DOHH2 (cell line): Measurements from ENCODE around the gene SUMO1.

ENCODE experiments used
- H3F3A ChIP-seq: fragments of 200-600 bp; sonication (generic), shearing (Covaris generic); 2 replicates; pipeline ENCODE4 v1.6.0; 2016; ENCODE audit warnings: antibody characterized with exemption, mild to moderate bottlenecking; ENCODE audit not compliant: control insufficient read depth, insufficient read depth
- H3K27ac ChIP-seq: fragments of 200-600 bp; sonication (generic); 2 replicates; pipeline ENCODE4 v1.5.1; 2014; ENCODE audit warnings: low read depth, mild to moderate bottlenecking, low read length, moderate library complexity
- H3K27me3 ChIP-seq: fragments of 200-600 bp; sonication (generic); 2 replicates; pipeline ENCODE4 v1.6.1; 2014; ENCODE audit warnings: mild to moderate bottlenecking, low read length, mixed read lengths; ENCODE audit not compliant: control insufficient read depth
- H3K36me3 ChIP-seq: fragments of 200-600 bp; sonication (generic); 2 replicates; pipeline ENCODE4 v1.6.1; 2014; ENCODE audit warnings: mild to moderate bottlenecking, low read length, moderate library complexity, mixed read lengths; ENCODE audit not compliant: control insufficient read depth
- H3K4me1 ChIP-seq: fragments of 200-600 bp; sonication (generic); 2 replicates; pipeline ENCODE4 v1.6.1; 2014; ENCODE audit warnings: mild to moderate bottlenecking, low read length, mixed read lengths; ENCODE audit not compliant: control insufficient read depth
- H3K4me2 ChIP-seq: fragments of 200-600 bp; sonication (generic); 2 replicates; pipeline ENCODE4 v1.6.0; 2014; ENCODE audit warnings: mild to moderate bottlenecking, low read length, moderate library complexity
- H3K4me3 ChIP-seq: fragments of 200-600 bp; sonication (generic); 2 replicates; pipeline ENCODE4 v1.5.1; 2014; ENCODE audit warnings: mild to moderate bottlenecking, low read length, mixed read lengths
- H3K79me2 ChIP-seq: fragments of 200-600 bp; sonication (generic); 2 replicates; pipeline ENCODE4 v1.6.1; 2014; ENCODE audit warnings: mild to moderate bottlenecking, low read length, mixed read lengths; ENCODE audit not compliant: control insufficient read depth
- H3K9me2 ChIP-seq: fragments of 200-600 bp; sonication (generic); replicated peaks from 2 replicates; pipeline ENCODE4 v1.6.1; 2014; ENCODE audit warnings: mild to moderate bottlenecking, low read length, mixed read lengths; ENCODE audit not compliant: control insufficient read depth
- H3K9me3 ChIP-seq: fragments of 200-600 bp; sonication (generic); 2 replicates; pipeline ENCODE4 v1.6.1; 2014; ENCODE audit warnings: antibody characterized with exemption, low read length, mixed read lengths; ENCODE audit not compliant: control insufficient read depth, insufficient read depth
- H4K20me1 ChIP-seq: fragments of 200-600 bp; sonication (generic); 2 replicates; pipeline ENCODE4 v1.6.0; 2014; ENCODE audit warnings: low read depth, mild to moderate bottlenecking, antibody characterized with exemption, low read length, moderate library complexity; ENCODE audit not compliant: control insufficient read depth, insufficient read depth
- CTCF ChIP-seq: fragments of 200-600 bp; sonication (generic); IDR thresholded peaks from one replicate; pipeline ENCODE4 v1.5.1; 2014; ENCODE audit warnings: antibody characterized with exemption, mild to moderate bottlenecking, low read depth, low read length; ENCODE audit not compliant: poor library complexity, severe bottlenecking
- EZH2phosphoT487 ChIP-seq: fragments of 200-600 bp; sonication (generic); IDR thresholded peaks from 2 replicates; pipeline ENCODE4 v1.6.1; 2017; ENCODE audit warnings: borderline replicate concordance, mild to moderate bottlenecking, antibody characterized with exemption, low read length, moderate library complexity, mixed read lengths

Gene SUMO1

GRCh38 chr2:202238234-202239197, at the start of gene SUMO1:
TSS of gene SUMO1 (minus strand) at chr2:202238597. CDS start at chr2:202238451, 146 bp downstream.
- Histone ChIP-seq H3K4me2 (peak within 1 kb of the TSS; percentile 99), H3K79me2 (peaks cover 53% of the 10 kb centered on the region), H3K9me2 (no peaks in the 10 kb centered on the region), H3K36me3 (peaks cover 16% of the 10 kb centered on the region), H3K4me3 (peak within 1 kb of the TSS; percentile 93), H3F3A (no peaks in the 10 kb centered on the region), H3K9me3 (no peaks in the 10 kb centered on the region), H3K27me3 (no peaks in the 10 kb centered on the region), H3K4me1 (peaks cover 21% of the 10 kb centered on the region), H3K27ac (peak within 1 kb of the TSS; percentile 54), H4K20me1 (peaks cover 17% of the 10 kb centered on the region)
- TF ChIP-seq CTCF, result no peak
- TF ChIP-seq EZH2phosphoT487, result no peak

GRCh38 chr2:202286595-202286994, 48.2 kb upstream of the SUMO1 start:
- no peak overlapping the region for H3K4me2 ChIP-seq
- no peaks in the 10 kb centered on the region for H3K4me1 ChIP-seq
- peaks cover 19% of the 10 kb centered on the region for H3F3A ChIP-seq
- H3K9me2 ChIP-seq, result no peaks in the 10 kb centered on the region
- H4K20me1 ChIP-seq, result peaks cover 14% of the 10 kb centered on the region
- no peaks in the 10 kb centered on the region for H3K9me3 ChIP-seq
- peaks cover 66% of the 10 kb centered on the region for H3K79me2 ChIP-seq
- H3K36me3 ChIP-seq, result peaks cover 96% of the 10 kb centered on the region
- no peak overlapping the region for H3K4me3 ChIP-seq
- H3K27ac ChIP-seq, result no peak overlapping the region
- H3K27me3 ChIP-seq, result no peaks in the 10 kb centered on the region
- no peak for TF ChIP-seq CTCF
- no peak for TF ChIP-seq EZH2phosphoT487

- H3K4me2 ChIP-seq, result no peak overlapping the region
- no peaks in the 10 kb centered on the region for H3K9me2 ChIP-seq
- H3K27ac ChIP-seq, result no peak overlapping the region
Observed at GRCh38 chr2:202278944-202279343, 40.5 kb upstream of the SUMO1 start.

More at GRCh38 chr2:202278944-202279343, 40.5 kb upstream of the SUMO1 start:
- peaks cover 24% of the 10 kb centered on the region for H3F3A ChIP-seq
- H3K4me3 ChIP-seq, result no peak overlapping the region
- peaks cover 55% of the 10 kb centered on the region for H4K20me1 ChIP-seq
- H3K27me3 ChIP-seq, result no peaks in the 10 kb centered on the region
- peaks cover 95% of the 10 kb centered on the region for H3K36me3 ChIP-seq
- no peaks in the 10 kb centered on the region for H3K9me3 ChIP-seq
- H3K4me1 ChIP-seq, result no peaks in the 10 kb centered on the region
- H3K79me2 ChIP-seq, result peaks cover 89% of the 10 kb centered on the region
- peak; percentile 46 for TF ChIP-seq CTCF
- no peak for TF ChIP-seq EZH2phosphoT487
